Measurements from ENCODE around the gene NAA11. TPM values are rescaled to one million over a fixed set of nuclear protein-coding genes. Genes with fewer than 3 reads are reported as not detected.

Gene NAA11
- total RNA-seq, 1 experiment from 2014 or later: not detected

- Histone ChIP-seq H3K9ac (ENCODE audit: extremely low read depth, insufficient read length, low read length) (no peak overlapping the region), H3K14ac (ENCODE audit: insufficient read depth, low read length) (no peak overlapping the region), H2BK15ac (ENCODE audit: low read depth, low read length) (no peak overlapping the region), H4K91ac (ENCODE audit: insufficient read length, low read depth, low read length) (no peak overlapping the region), H3K27ac (ENCODE audit: insufficient read length, low read depth, low read length) (no peak overlapping the region), H2BK120ac (ENCODE audit: low read depth, low read length, poor library complexity, severe bottlenecking) (no peak overlapping the region), H3K4me2 (ENCODE audit: insufficient read depth, insufficient read length, low read length) (no peak overlapping the region), H2AFZ (ENCODE audit: low read length) (no peak overlapping the region), H2BK12ac (ENCODE audit: insufficient read length, low read depth, low read length) (no peak overlapping the region), H3K9me3 (ENCODE audit: control insufficient read depth, low read depth, low read length) (no peaks in the 10 kb centered on the region), H4K20me1 (ENCODE audit: control insufficient read depth, insufficient read depth, insufficient read length) (no peaks in the 10 kb centered on the region), H3K56ac (ENCODE audit: insufficient read length, low read depth, low read length) (no peak overlapping the region), H3K4ac (ENCODE audit: low read depth, low read length) (no peak overlapping the region), H3K79me2 (ENCODE audit: insufficient read depth, low read length) (no peaks in the 10 kb centered on the region), H3K4me1 (ENCODE audit: insufficient read depth, low read length) (peaks cover 3% of the 10 kb centered on the region; the same call in 1 of the 2 replicates), H2AK5ac (ENCODE audit: insufficient read length, low read length) (no peak overlapping the region), H3K18ac (ENCODE audit: insufficient read length, low read depth, low read length) (no peak overlapping the region), H2BK20ac (ENCODE audit: low read depth, low read length, poor library complexity, severe bottlenecking) (no peak overlapping the region), H4K8ac (replicated peaks; ENCODE audit: insufficient read length, low read depth, low read length) (no peak overlapping the region), H2BK5ac (ENCODE audit: insufficient read length, low read length) (no peak overlapping the region), H3K27me3 (ENCODE audit: insufficient read depth, low read length) (no peaks in the 10 kb centered on the region), H4K5ac (ENCODE audit: insufficient read length, low read depth, low read length) (no peak overlapping the region), H3K23me2 (ENCODE audit: insufficient read length, low read depth, low read length, poor library complexity, severe bottlenecking) (no peaks in the 10 kb centered on the region), H3K23ac (ENCODE audit: insufficient read length, low read depth, low read length) (no peak overlapping the region), H3T11ph (ENCODE audit: low read length) (no peak overlapping the region), H3K79me1 (ENCODE audit: insufficient read depth, low read depth, low read length, poor library complexity, severe bottlenecking) (no peaks in the 10 kb centered on the region)
- TF ChIP-seq CTCF (conservative IDR thresholded peaks at IDR 0.05): no peak
- H3K27me3 Mint-ChIP-seq (ENCODE audit: low read depth): no peaks in the 10 kb centered on the region
- peaks cover 0 to 5% of the 10 kb centered on the region in 2 experiments; a peak in 1 of 4 replicates for H3K4me1 Mint-ChIP-seq
- no CpG with 5 or more reads among the region's 1 CpG for WGBS (ENCODE audit: extremely low coverage, insufficient read length, low lambda C conversion rate)
- no peak overlapping the region for H3K4me3 Mint-ChIP-seq
- H3K9me3 Mint-ChIP-seq: no peaks in the 10 kb centered on the region
- H3K27ac Mint-ChIP-seq: no peak overlapping the region
- H3K36me3 Mint-ChIP-seq (ENCODE audit: insufficient read depth in 1 of 3, low read depth in 3 of 3): no peaks in the 10 kb centered on the region
- no peak for DNase-seq
Observed at GRCh38 chr4:79334783-79335182, 8.9 kb upstream of the NAA11 start.

Data from H9 (cell line).